ENCODE measurements around the gene MTARC2. TPM values are rescaled to one million over a fixed set of nuclear protein-coding genes. Genes with fewer than 3 reads are reported as not detected.

MTARC2 gene
- total RNA-seq, 1 donor from 2014 or later, result 2.6 TPM

DNA sequence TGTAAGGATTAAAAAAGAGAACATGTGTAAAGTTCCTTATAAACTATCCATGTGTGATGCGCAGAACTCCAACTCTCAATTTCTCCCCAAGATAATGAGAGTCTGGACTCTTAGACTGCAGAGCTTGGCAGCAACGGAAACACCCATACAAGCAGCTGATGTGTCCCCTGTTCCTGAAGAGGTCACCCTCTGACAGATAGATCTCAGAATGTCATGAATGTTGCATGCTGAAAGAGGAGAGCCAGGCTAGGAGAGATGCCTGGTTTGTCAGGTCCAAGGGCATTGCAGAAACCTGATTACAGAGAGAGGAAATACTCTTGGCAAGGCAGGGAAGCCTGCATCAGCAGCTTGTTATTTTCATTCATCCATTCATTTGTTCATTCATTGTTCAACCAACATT is 62.8 kb downstream of the MTARC2 start:
- no peak for DNase-seq (ENCODE audit: low read depth)
- FAIRE-seq, result peak; percentile 60
- Histone ChIP-seq H3K27me3 (ENCODE audit: control insufficient read depth, insufficient read depth, low read length) (no peaks in the 10 kb centered on the region), H3K4me3 (ENCODE audit: low read depth, low read length) (no peak overlapping the region), H3K36me3 (ENCODE audit: control insufficient read depth, insufficient read depth, low read length) (no peaks in the 10 kb centered on the region)
- TF ChIP-seq, protein P1, sequence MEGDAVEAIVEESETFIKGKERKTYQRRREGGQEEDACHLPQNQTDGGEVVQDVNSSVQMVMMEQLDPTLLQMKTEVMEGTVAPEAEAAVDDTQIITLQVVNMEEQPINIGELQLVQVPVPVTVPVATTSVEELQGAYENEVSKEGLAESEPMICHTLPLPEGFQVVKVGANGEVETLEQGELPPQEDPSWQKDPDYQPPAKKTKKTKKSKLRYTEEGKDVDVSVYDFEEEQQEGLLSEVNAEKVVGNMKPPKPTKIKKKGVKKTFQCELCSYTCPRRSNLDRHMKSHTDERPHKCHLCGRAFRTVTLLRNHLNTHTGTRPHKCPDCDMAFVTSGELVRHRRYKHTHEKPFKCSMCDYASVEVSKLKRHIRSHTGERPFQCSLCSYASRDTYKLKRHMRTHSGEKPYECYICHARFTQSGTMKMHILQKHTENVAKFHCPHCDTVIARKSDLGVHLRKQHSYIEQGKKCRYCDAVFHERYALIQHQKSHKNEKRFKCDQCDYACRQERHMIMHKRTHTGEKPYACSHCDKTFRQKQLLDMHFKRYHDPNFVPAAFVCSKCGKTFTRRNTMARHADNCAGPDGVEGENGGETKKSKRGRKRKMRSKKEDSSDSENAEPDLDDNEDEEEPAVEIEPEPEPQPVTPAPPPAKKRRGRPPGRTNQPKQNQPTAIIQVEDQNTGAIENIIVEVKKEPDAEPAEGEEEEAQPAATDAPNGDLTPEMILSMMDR (IDR thresholded peaks at IDR 0.05; ENCODE audit: insufficient read depth, low read length, severe bottlenecking), result no peak

DNA sequence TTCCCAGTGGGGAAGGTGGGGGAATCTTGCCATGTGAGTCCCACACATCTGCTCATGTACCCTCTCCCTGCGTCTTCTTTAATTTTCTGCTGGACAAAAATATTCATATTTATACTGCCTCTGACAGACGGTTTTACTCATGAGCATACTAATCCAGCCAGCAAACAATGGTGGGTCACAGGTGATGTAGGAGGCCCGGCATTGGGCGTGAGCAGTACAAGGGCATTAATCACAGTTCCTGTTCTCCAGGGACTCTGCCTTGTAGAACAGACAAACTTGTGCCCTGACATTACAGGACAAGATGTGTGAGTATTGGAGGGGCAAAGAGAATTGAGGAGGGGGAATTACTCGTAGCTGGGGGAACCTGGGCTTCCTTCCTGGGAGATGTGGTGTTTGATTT is 63.6 kb downstream of the MTARC2 start:
- FAIRE-seq (no peak), DNase-seq (ENCODE audit: low read depth) (peak; percentile 61)
- TF ChIP-seq, protein P1 (IDR thresholded peaks at IDR 0.05; ENCODE audit: insufficient read depth, low read length, severe bottlenecking), result no peak
- H3K27me3 ChIP-seq (ENCODE audit: control insufficient read depth, insufficient read depth, low read length), result no peaks in the 10 kb centered on the region
- no peak overlapping the region for H3K4me3 ChIP-seq (ENCODE audit: low read depth, low read length)
- no peaks in the 10 kb centered on the region for H3K36me3 ChIP-seq (ENCODE audit: control insufficient read depth, insufficient read depth, low read length)

DNA sequence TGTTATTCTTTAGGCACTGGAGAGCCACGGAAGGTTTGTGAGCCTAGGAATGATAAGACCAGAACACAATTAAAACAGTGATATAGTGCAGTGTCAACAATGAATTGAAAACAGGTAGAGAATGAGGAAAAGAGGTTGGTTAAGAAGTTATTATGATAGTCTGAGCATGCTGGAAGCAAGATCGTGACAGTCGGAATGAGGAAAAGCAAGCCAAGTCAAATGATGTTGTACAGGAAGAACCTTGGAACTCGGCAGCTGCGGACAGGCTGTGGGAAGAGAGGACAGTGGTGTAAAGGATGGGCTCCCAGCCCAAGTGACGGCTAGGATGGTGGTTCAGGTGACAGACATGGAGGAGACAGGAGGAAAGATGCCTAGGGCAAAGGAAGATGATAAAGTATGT is 64.2 kb downstream of the MTARC2 start:
- Histone ChIP-seq H3K27me3 (ENCODE audit: control insufficient read depth, insufficient read depth, low read length) (no peaks in the 10 kb centered on the region), H3K36me3 (ENCODE audit: control insufficient read depth, insufficient read depth, low read length) (no peaks in the 10 kb centered on the region), H3K4me3 (ENCODE audit: low read depth, low read length) (no peak overlapping the region)
- no peak for FAIRE-seq
- DNase-seq (ENCODE audit: low read depth), result no peak
- TF ChIP-seq, protein P1 (IDR thresholded peaks at IDR 0.05; ENCODE audit: insufficient read depth, low read length, severe bottlenecking), result no peak

DNA sequence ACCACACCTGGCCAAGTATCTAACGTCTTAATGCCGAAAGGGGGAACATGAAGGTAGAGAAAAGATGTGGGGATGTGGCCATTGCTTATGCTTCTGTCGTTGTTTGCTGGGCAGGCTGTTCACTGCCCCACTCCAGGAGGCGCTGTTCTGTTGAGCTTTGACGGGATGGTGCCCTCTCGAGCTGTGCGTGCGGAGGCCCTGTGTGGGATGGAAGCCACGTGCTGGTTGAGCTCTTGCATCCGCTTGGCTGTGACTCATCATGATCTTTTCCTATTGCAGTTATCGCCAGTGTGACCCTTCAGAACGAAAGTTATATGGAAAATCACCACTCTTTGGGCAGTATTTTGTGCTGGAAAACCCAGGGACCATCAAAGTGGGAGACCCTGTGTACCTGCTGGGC is 64.9 kb downstream of the MTARC2 start:
- Histone ChIP-seq H3K36me3 (ENCODE audit: control insufficient read depth, insufficient read depth, low read length) (no peaks in the 10 kb centered on the region), H3K27me3 (ENCODE audit: control insufficient read depth, insufficient read depth, low read length) (no peaks in the 10 kb centered on the region), H3K4me3 (ENCODE audit: low read depth, low read length) (no peak overlapping the region)
- no peak for DNase-seq (ENCODE audit: low read depth)
- TF ChIP-seq, protein P1 (IDR thresholded peaks at IDR 0.05; ENCODE audit: insufficient read depth, low read length, severe bottlenecking), result no peak
- no peak for FAIRE-seq

DNA sequence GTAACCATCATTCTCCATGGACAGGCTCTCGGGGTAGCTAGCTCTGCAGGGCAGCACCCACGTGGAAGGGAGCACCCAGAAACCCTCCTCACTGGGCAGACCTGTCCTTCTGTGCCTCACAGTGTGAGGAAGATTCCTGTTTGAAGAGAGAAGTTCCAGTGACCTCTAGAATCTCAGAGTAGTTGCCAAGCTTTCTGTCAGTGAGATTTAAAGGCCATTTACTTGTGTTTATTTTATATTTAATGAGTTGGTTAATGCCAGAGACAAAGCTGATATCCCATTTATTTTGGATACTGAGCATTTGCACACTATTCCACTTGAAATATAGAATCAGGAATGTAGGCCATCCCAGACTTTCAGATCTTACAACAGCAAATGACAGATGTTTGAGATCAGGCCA is 67.3 kb downstream of the MTARC2 start:
- DNase-seq (ENCODE audit: low read depth) (no peak), FAIRE-seq (no peak)

DNA sequence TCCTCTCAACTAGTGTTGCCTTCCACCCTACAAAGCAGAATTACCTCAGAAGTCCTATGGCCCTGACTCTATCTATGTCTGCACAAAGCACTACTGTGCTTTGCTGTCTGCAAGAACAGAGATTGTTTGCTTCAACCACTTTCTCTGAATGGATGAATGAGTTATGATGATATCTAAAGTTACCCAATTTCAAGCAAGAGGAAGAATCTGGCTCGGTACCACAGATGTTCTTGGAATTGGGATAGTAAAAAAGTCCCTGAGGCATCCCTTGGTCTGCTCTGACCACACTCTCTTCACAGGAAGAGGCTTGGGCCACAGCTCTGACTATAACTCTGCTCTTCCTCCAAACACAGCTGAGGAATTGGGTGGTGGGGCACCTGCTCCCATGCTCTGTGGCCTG is 69.8 kb downstream of the MTARC2 start:
- FAIRE-seq (no peak), DNase-seq (ENCODE audit: low read depth) (no peak)
- TF ChIP-seq, protein P1 (IDR thresholded peaks at IDR 0.05; ENCODE audit: insufficient read depth, low read length, severe bottlenecking), result no peak
- H3K4me3 ChIP-seq (ENCODE audit: low read depth, low read length), result no peak overlapping the region
- H3K27me3 ChIP-seq (ENCODE audit: control insufficient read depth, insufficient read depth, low read length), result no peaks in the 10 kb centered on the region
- H3K36me3 ChIP-seq (ENCODE audit: control insufficient read depth, insufficient read depth, low read length), result no peaks in the 10 kb centered on the region

More for the DNA sequence above, 67.3 kb downstream of the MTARC2 start:
- Histone ChIP-seq H3K4me3 (ENCODE audit: low read depth, low read length) (no peak overlapping the region), H3K36me3 (ENCODE audit: control insufficient read depth, insufficient read depth, low read length) (no peaks in the 10 kb centered on the region), H3K27me3 (ENCODE audit: control insufficient read depth, insufficient read depth, low read length) (no peaks in the 10 kb centered on the region)
- TF ChIP-seq, protein P1 (IDR thresholded peaks at IDR 0.05; ENCODE audit: insufficient read depth, low read length, severe bottlenecking), result no peak
